Sigmoid colon (tissue), 4 donors: ENCODE measurements around the gene TMED7.

Experiments
- CTCF ChIP-seq, 4 experiments: fragments of 450-650 bp in 3 of 4; fragments of 200-600 bp in 1 of 4; IDR thresholded peaks; one replicate each; pipeline ENCODE4 v1.5.1; 2016 to 2019; ENCODE audit warnings: antibody characterized with exemption in 4 of 4, mild to moderate bottlenecking in 3 of 4, moderate library complexity in 2 of 4
- EP300 ChIP-seq, 4 donors: sonication (generic); formaldehyde crosslinking; IDR thresholded peaks; one replicate each; pipeline ENCODE4 v1.6.1; 2017; ENCODE audit warnings: antibody characterized with exemption in 4 of 4
- POLR2A ChIP-seq, 2 donors: fragments of 450-650 bp; IDR thresholded peaks; one replicate each; pipeline ENCODE4 v1.6.1; 2016; ENCODE audit warnings: antibody characterized with exemption in 2 of 2, mild to moderate bottlenecking in 2 of 2, moderate library complexity in 2 of 2
- POLR2AphosphoS5 ChIP-seq, 4 donors: sonication (generic); formaldehyde crosslinking; IDR thresholded peaks; one replicate each; pipeline ENCODE4 v1.6.1; 2017; ENCODE audit warnings: antibody characterized with exemption in 4 of 4

- TF ChIP-seq CTCF (IDR thresholded peaks at IDR 0.05) (no peak), POLR2AphosphoS5 (IDR thresholded peaks at IDR 0.05) (no peak), POLR2A (IDR thresholded peaks at IDR 0.05) (no peak), EP300 (IDR thresholded peaks at IDR 0.05) (no peak)
Observed at GRCh38 chr5:115637507-115637906, 11.7 kb upstream of the TMED7 start.
